Medulla oblongata (tissue), 1 donor: Measurements from ENCODE around the gene ELAVL3.
"Not testable (repeated sequence)": the region's sequence is repeated elsewhere in the genome, so short reads cannot be mapped to it uniquely, and the experiment has no call there.

Experiments used
- DNase-seq: peaks from one replicate; pipeline ENCODE4 v3.0.0-alpha.2; 2015; ENCODE audit errors: extremely low spot score

The ELAVL3 gene

GRCh38 chr19:11458912-11459311 is 21.9 kb downstream of the ELAVL3 start:
- not testable (repeated sequence) for DNase-seq

- no peak for DNase-seq
Measured at GRCh38 chr19:11458236-11458900, 22.5 kb downstream of the ELAVL3 start.

- no peak for DNase-seq
Measured at GRCh38 chr19:11457831-11458230, 23.0 kb downstream of the ELAVL3 start.

- peak; percentile 88 for DNase-seq
Measured at GRCh38 chr19:11457115-11457514, 23.7 kb downstream of the ELAVL3 start.

- no peak for DNase-seq
Measured at GRCh38 chr19:11456659-11457058, 24.2 kb downstream of the ELAVL3 start.

GRCh38 chr19:11455233-11455554 is 25.7 kb downstream of the ELAVL3 start:
- not testable (repeated sequence) for DNase-seq

GRCh38 chr19:11453468-11454341 is 27.1 kb downstream of the ELAVL3 start:
- no peak for DNase-seq

- DNase-seq = no peak
Measured at GRCh38 chr19:11452620-11453310, 28.1 kb downstream of the ELAVL3 start.

GRCh38 chr19:11451871-11452619 is 28.8 kb downstream of the ELAVL3 start:
- DNase-seq = no peak

- DNase-seq = no peak
Measured at GRCh38 chr19:11451327-11451870, 29.4 kb downstream of the ELAVL3 start.

- no peak for DNase-seq
Measured at GRCh38 chr19:11450570-11451326, 30.1 kb downstream of the ELAVL3 start.

GRCh38 chr19:11448923-11449554 is 31.8 kb downstream of the ELAVL3 start:
- DNase-seq = no peak

GRCh38 chr19:11448410-11448809 is 32.4 kb downstream of the ELAVL3 start:
- DNase-seq = no peak

GRCh38 chr19:11447347-11448262 is 33.2 kb downstream of the ELAVL3 start:
- DNase-seq = no peak

- peak; percentile 93 for DNase-seq
Measured at GRCh38 chr19:11446652-11447301, 34.1 kb downstream of the ELAVL3 start.

- no peak for DNase-seq
Measured at GRCh38 chr19:11446271-11446651, 34.6 kb downstream of the ELAVL3 start.

GRCh38 chr19:11445141-11445540 is 35.7 kb downstream of the ELAVL3 start:
- no peak for DNase-seq

GRCh38 chr19:11444059-11444458 is 36.8 kb downstream of the ELAVL3 start:
- DNase-seq = no peak

GRCh38 chr19:11437955-11438354 is 42.9 kb downstream of the ELAVL3 start:
- no peak for DNase-seq
